Measurements from ENCODE around the gene C14orf119. TPM values are rescaled to one million over a fixed set of nuclear protein-coding genes. Genes with fewer than 3 reads are reported as not detected.

The C14orf119 gene
- total RNA-seq, 1 experiment from 2014 or later, result 65.1 TPM

- no peak overlapping the region for H3K4me3 Mint-ChIP-seq
- H3K79me2 ChIP-seq (ENCODE audit: insufficient read depth, low read length), result peaks cover 16% of the 10 kb centered on the region
- no peak overlapping the region for H3K56ac ChIP-seq (ENCODE audit: insufficient read length, low read depth, low read length)
- no peak overlapping the region for H4K8ac ChIP-seq (replicated peaks; ENCODE audit: insufficient read length, low read depth, low read length)
- H3K79me1 ChIP-seq (ENCODE audit: insufficient read depth, low read depth, low read length, poor library complexity, severe bottlenecking), result peaks cover 3% of the 10 kb centered on the region
- no peak overlapping the region for H3K14ac ChIP-seq (ENCODE audit: insufficient read depth, low read length)
- H2AK5ac ChIP-seq (ENCODE audit: insufficient read length, low read length), result no peak overlapping the region
- peaks cover 7 to 13% of the 10 kb centered on the region in 2 experiments for H3K4me1 Mint-ChIP-seq
- no peaks in the 10 kb centered on the region for H3K27me3 ChIP-seq (ENCODE audit: insufficient read depth, low read length)
- no peak for DNase-seq
- H3K36me3 Mint-ChIP-seq (ENCODE audit: insufficient read depth in 1 of 3, low read depth in 3 of 3), result peaks cover 37 to 62% (median 60%) of the 10 kb centered on the region in 3 experiments; a peak in 6 of 7 replicates
- H3K9me3 Mint-ChIP-seq, result no peaks in the 10 kb centered on the region
- H3K23ac ChIP-seq (ENCODE audit: insufficient read length, low read depth, low read length), result no peak overlapping the region
- no peak overlapping the region for H3K27ac Mint-ChIP-seq
- peaks cover 6% of the 10 kb centered on the region for H3K23me2 ChIP-seq (ENCODE audit: insufficient read length, low read depth, low read length, poor library complexity, severe bottlenecking)
- H3K4me2 ChIP-seq (ENCODE audit: insufficient read depth, insufficient read length, low read length), result no peak overlapping the region
- no peak overlapping the region for H3K27ac ChIP-seq (ENCODE audit: insufficient read length, low read depth, low read length)
- no peak overlapping the region for H3T11ph ChIP-seq (ENCODE audit: low read length)
- no peaks in the 10 kb centered on the region for H4K20me1 ChIP-seq (ENCODE audit: control insufficient read depth, insufficient read depth, insufficient read length)
- no peak overlapping the region for H2AFZ ChIP-seq (ENCODE audit: low read length)
- H3K9me3 ChIP-seq (ENCODE audit: control insufficient read depth, low read depth, low read length), result no peaks in the 10 kb centered on the region
- no peak overlapping the region for H2BK15ac ChIP-seq (ENCODE audit: low read depth, low read length)
- H4K5ac ChIP-seq (ENCODE audit: insufficient read length, low read depth, low read length), result no peak overlapping the region
- no peak overlapping the region for H2BK120ac ChIP-seq (ENCODE audit: low read depth, low read length, poor library complexity, severe bottlenecking)
- no peak overlapping the region for H2BK12ac ChIP-seq (ENCODE audit: insufficient read length, low read depth, low read length)
- H4K91ac ChIP-seq (ENCODE audit: insufficient read length, low read depth, low read length), result no peak overlapping the region
- H2BK5ac ChIP-seq (ENCODE audit: insufficient read length, low read length), result no peak overlapping the region
- no peaks in the 10 kb centered on the region for H3K27me3 Mint-ChIP-seq (ENCODE audit: low read depth)
- peaks cover 2% of the 10 kb centered on the region; the same call in 1 of the 2 replicates for H3K4me1 ChIP-seq (ENCODE audit: insufficient read depth, low read length)
- H3K18ac ChIP-seq (ENCODE audit: insufficient read length, low read depth, low read length), result no peak overlapping the region
- no peak overlapping the region for H3K9ac ChIP-seq (ENCODE audit: extremely low read depth, insufficient read length, low read length)
- H3K4ac ChIP-seq (ENCODE audit: low read depth, low read length), result no peak overlapping the region
- TF ChIP-seq, protein P1, sequence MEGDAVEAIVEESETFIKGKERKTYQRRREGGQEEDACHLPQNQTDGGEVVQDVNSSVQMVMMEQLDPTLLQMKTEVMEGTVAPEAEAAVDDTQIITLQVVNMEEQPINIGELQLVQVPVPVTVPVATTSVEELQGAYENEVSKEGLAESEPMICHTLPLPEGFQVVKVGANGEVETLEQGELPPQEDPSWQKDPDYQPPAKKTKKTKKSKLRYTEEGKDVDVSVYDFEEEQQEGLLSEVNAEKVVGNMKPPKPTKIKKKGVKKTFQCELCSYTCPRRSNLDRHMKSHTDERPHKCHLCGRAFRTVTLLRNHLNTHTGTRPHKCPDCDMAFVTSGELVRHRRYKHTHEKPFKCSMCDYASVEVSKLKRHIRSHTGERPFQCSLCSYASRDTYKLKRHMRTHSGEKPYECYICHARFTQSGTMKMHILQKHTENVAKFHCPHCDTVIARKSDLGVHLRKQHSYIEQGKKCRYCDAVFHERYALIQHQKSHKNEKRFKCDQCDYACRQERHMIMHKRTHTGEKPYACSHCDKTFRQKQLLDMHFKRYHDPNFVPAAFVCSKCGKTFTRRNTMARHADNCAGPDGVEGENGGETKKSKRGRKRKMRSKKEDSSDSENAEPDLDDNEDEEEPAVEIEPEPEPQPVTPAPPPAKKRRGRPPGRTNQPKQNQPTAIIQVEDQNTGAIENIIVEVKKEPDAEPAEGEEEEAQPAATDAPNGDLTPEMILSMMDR (conservative IDR thresholded peaks at IDR 0.05), result no peak
- no peak overlapping the region for H2BK20ac ChIP-seq (ENCODE audit: low read depth, low read length, poor library complexity, severe bottlenecking)
- no CpG with 5 or more reads among the region's 12 CpGs for WGBS (ENCODE audit: extremely low coverage, insufficient read length, low lambda C conversion rate)
Measured at GRCh38 chr14:23091294-23092225, 3.7 kb upstream of the C14orf119 start.

All from H9 (cell line).